Fibroblast of gingiva (primary cell): ENCODE data around the gene PLXNB2.

ENCODE experiments used
- DNase-seq: peaks from one replicate; pipeline ENCODE4 v3.0.0-alpha.2; 2011; ENCODE audit warnings: low read depth

PLXNB2 gene

DNA sequence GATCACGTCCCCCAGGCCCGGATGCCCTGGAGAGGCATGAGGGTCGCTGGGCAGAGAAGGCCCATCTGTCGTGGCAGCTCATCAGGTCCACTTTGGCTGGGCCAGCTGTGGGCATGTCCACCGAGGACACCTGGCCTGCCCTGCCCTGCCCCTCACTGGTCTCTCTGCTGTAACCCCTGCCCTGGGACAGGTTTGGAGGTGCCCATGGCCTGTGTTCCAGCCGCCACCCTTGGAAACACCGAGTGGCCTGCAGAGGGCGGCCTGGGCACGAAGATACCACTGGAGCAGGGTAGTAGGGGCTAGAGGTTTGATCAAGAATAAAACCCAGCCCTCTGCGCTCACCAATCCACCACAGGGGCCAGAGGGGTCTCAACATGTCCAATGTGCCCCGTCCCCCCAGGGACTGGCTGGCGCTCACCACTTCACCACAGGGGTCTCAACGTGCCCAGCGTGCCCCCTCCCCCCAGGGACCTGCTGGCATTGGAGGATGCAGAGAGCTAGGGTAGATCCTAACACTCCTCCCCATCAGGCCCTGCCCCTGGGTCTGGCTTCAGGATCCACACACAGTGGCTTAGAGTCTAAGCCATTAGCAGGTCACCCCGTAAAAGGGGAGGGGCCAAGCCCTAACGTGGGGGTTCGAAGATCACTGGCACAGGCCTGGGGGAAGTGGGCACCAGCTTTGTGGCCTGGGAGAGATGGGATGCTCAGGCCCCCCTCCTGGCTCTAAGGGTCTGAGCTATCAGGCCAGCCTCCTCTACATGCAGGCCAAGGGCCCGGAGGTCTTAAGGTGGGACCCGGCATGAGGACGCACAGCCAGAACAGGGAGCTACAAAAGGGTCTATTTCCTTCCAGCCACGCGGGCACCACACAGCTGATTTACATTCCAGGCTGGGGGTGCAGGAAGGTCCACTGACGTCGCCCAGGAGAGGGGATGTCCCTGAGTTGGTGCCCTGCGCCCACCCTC is 55.1 kb downstream of the PLXNB2 start:
- DNase-seq: peak; percentile 55

GRCh38 chr22:50251477-50252081 is 55.9 kb downstream of the PLXNB2 start:
- DNase-seq: no peak

GRCh38 chr22:50250555-50251476 is 56.6 kb downstream of the PLXNB2 start, which contains the start of gene HDAC10:
Gene HDAC10, minus strand, starts transcription at chr22:50251265. Its CDS starts 233 bp downstream, at chr22:50251032.
- DNase-seq: peak; percentile 74

- no peak for DNase-seq
Observed at GRCh38 chr22:50250249-50250554, 57.2 kb downstream of the PLXNB2 start.

DNA sequence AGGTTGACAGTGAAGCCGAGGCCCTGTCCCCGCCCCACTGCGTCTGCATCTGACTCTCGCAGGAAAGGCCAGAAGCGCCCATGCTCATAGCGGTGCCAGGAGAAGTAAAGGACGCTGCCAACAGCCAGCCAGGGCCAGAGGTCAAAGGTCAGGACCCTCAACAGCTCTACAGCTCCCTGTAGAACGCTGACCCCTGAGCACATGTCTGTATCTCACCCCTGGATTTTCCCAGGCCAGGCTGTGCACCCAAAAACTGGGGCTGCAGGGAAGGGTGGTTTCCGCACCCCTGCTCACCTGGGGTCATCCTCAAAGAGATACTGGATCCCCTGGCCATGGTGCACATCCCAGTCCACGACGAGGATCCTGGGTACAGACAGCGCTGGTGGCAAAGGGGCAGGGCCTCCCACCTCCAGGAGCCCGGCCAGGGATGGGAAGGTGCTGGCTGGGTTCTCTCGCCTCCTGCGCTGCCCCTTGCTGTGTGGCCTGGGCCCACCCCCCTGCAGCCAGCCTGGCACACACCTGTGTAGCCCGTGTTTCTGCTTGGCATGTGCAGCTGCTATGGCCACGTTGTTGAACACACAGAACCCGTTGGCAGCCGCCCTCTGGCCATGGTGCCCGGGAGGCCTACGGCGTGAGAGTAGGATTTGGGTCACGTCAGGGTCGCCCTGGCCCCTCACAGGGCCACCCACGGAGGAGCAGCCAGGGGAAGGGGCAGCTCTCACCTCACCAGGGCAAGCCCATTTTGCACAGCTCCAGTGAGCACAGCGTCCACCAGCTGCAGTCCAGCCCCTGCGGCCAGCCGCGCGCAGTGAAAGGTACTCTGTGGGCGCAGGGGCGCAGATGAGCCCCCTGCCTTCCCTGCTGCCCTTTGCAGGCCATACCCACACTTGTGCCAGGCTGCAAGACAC is 57.9 kb downstream of the PLXNB2 start:
- no peak for DNase-seq

- no peak for DNase-seq
Observed at GRCh38 chr22:50248196-50249081, 59.0 kb downstream of the PLXNB2 start.

GRCh38 chr22:50247748-50248147 is 59.7 kb downstream of the PLXNB2 start:
- DNase-seq: peak; percentile 51

DNA sequence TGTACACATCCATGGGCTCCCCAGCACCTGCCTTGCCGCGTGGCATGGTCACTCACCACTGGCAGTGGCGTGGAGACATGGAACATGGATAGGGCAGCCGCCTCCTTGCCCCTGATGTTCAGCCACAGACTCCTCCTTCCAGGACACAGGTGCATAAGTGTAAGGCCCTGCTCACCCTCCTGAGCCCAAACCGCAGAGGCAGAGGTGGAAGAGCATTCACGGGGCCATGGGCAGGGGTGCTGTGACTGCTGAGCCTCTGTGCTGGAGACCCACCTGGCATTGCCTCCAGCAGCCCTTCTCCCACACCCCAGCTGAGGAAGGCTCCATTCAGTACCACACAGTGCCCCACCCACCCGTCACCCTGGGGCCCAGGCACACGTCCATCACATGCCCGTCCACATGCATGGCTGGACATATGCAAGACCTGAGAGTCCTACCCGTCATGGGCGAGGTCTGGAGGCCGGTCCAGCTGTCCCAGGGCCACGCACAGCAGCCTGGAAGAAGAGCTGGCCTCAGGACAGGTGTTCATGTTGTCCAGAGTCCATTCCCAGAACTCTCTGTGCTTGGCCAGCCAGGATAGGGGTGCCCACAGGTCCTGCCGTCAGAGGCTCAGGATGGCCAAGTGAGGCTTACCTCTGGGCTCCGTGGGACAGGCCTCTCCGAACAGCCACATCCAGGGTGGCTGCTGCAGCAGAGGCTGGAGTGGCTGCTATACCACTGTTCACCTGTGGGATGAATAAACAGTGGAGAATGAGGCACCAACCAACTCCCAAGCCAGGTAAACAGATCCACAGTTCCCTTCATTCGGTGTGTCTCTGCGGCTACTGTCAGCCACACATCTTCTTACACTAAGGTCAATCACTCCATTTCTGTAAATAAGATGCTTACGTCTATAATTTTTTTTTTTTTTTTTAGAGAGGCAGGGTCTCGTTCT is 60.9 kb downstream of the PLXNB2 start:
- DNase-seq: no peak

DNA sequence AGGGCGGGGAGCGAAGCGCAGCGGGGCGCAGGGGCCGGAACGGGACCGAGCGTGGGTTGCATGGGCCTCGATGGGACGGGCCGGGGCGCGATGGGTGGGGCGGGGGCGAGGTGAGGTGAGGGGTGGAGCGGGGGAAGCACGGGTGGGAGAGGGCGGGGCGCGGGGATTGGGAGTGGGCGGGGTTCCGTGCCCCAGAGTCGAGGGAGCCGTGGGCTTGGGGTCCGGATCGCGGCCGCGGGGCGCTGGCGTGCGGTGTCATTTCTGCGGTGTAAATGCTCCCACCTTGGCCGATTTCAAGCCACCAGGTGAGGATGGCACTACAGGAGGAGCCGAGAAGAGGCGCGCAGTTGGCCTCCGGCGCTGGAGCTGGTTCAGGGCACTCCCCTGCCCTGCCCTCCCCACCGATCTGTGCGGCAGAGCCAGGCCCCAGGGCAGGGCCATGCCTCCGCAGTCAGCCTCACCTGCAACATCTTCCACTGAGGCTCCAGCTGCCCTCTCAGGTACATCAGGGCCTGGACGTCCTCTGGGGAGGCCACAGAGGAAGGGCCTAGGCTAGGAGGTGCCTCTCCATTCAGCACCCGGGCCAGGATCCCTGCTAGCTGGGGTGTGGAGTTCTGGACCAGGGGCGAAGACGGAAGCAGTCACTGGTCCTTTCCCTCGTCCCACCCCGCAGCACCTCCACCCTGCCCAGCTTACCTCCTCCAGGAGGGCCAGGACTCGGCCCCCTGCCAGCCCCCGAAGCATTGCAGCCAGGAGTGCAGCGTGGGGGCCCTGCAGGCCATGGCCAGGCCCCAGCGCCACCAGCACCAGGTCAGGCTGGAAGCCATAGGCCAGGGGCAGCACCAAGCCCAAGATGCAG is 62.0 kb downstream of the PLXNB2 start:
- DNase-seq: no peak

- peak; percentile 88 for DNase-seq
Observed at GRCh38 chr22:50244420-50245213, 62.8 kb downstream of the PLXNB2 start, which contains the start of gene TUBGCP6. Gene TUBGCP6, minus strand, starts transcription at chr22:50245023. Its CDS starts 564 bp downstream, at chr22:50244459.

DNA sequence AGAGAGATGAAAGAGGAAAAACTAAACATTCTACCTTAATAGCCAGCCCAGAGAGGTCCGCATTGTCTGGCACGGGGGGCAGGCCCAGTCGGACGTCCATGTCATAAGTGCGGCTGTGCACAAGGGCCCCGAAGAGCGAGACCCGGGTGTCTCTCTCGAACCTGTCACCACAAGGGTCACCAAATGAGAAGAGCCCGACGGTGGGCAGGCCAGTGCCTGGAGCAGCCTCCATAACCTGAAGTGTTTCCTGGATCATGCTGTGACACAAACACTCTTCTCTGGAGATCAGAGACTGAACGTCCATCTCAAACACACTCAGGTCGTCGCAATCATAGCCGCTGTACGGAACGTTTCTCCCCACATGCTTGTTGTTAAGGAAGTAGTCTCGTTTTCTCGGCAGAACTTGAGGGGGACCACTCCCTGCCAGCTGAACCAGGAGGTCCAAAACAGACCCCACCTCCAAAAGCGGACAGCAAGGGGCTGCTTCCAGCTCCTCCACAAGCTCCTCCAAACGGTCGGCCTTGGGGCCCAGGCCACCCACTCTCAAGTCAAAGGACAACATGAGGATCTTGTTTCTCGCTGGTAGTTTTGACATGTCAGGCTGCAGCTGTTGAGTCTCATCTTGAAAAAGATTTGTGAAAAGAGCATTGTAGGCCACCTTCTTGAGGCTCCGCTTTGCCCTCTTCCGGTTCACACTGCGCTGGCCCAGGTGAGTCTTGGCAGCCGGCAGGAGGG is 63.6 kb downstream of the PLXNB2 start:
- DNase-seq: no peak

GRCh38 chr22:50242406-50242949 is 65.0 kb downstream of the PLXNB2 start:
- no peak for DNase-seq

- no peak for DNase-seq
Observed at GRCh38 chr22:50238755-50239154, 68.7 kb downstream of the PLXNB2 start.

- no peak for DNase-seq
Observed at GRCh38 chr22:50236731-50237409, 70.6 kb downstream of the PLXNB2 start.

GRCh38 chr22:50233223-50233622 is 74.2 kb downstream of the PLXNB2 start:
- no peak for DNase-seq
